WTC11 (cell line): ENCODE data around the gene AARS1. TPM values are rescaled to one million over a fixed set of nuclear protein-coding genes. Genes with fewer than 3 reads are reported as not detected.
"Not testable (repeated sequence)": the region's sequence is repeated elsewhere in the genome, so short reads cannot be mapped to it uniquely, and the experiment has no call there.

Experiments used
- ATAC-seq: fragments of 200-7000 bp; cut with Tn5 transposase; 2 replicates; pipeline ENCODE4 v1.10.0; 2021; ENCODE audit warnings: mild to moderate bottlenecking, moderate library complexity
- CTCF ChIA-PET: fragments of 300-600 bp; sonication (Branson Sonifier 250); formaldehyde crosslinking; loops from one replicate; lab custom pipeline; 2021; ENCODE audit warnings: antibody characterized with exemption; lab: Charles Lee
- POLR2A ChIA-PET: fragments of 350-600 bp; sonication (Branson Sonifier 250); formaldehyde crosslinking; loops from one replicate; lab custom pipeline; 2021; ENCODE audit warnings: antibody characterized with exemption; lab: Charles Lee
- DNase-seq: peaks from one replicate; pipeline ENCODE4 v3.0.0; 2021; ENCODE audit warnings: low spot score
- H3K27ac Mint-ChIP-seq: 2 replicates; pipeline ENCODE4 v1.8.0; 2021; ENCODE audit warnings: mixed read lengths
- H3K27me3 Mint-ChIP-seq: 2 replicates; pipeline ENCODE4 v1.8.0; 2021; ENCODE audit warnings: low read depth, mild to moderate bottlenecking, moderate library complexity, mixed read lengths
- H3K36me3 Mint-ChIP-seq: 2 replicates; pipeline ENCODE4 v1.8.0; 2021; ENCODE audit warnings: mixed read lengths
- H3K4me1 Mint-ChIP-seq: 2 replicates; pipeline ENCODE4 v1.8.0; 2022; ENCODE audit warnings: mixed read lengths
- H3K4me3 Mint-ChIP-seq: 2 replicates; pipeline ENCODE4 v1.8.0; 2021; ENCODE audit warnings: mild to moderate bottlenecking, moderate library complexity, mixed read lengths
- H3K9me3 Mint-ChIP-seq: 2 replicates; pipeline ENCODE4 v1.8.0; 2021; ENCODE audit warnings: mixed read lengths
- ATF1 ChIP-seq: sonication (generic); formaldehyde crosslinking; IDR thresholded peaks from 2 replicates; pipeline ENCODE4 v1.8.1; 2023; ENCODE audit warnings: mild to moderate bottlenecking, moderate library complexity, missing genetic modification reagents
- FOXK1 ChIP-seq: sonication (generic); formaldehyde crosslinking; IDR thresholded peaks from 2 replicates; pipeline ENCODE4 v1.8.0; 2022; ENCODE audit warnings: mild to moderate bottlenecking, moderate library complexity, missing genetic modification reagents
- FOXP1 ChIP-seq: sonication (generic); formaldehyde crosslinking; IDR thresholded peaks from 2 replicates; pipeline ENCODE4 v1.8.0; 2022; ENCODE audit warnings: missing genetic modification reagents, mild to moderate bottlenecking, moderate library complexity, borderline replicate concordance
- IRF2 ChIP-seq: sonication (generic); formaldehyde crosslinking; IDR thresholded peaks from 2 replicates; pipeline ENCODE4 v1.8.0; 2022; ENCODE audit warnings: low read depth, missing genetic modification reagents, borderline replicate concordance
- JAZF1 ChIP-seq: fragments of 250-450 bp; sonication (Bioruptor Pico); IDR thresholded peaks from 2 replicates; pipeline ENCODE4 v1.9.0; 2021; ENCODE audit warnings: moderate library complexity, mild to moderate bottlenecking, inconsistent platforms
- NFYB ChIP-seq: sonication (generic); formaldehyde crosslinking; conservative IDR thresholded peaks from 2 replicates; pipeline ENCODE4 v1.8.0; 2022; ENCODE audit warnings: low read depth, missing genetic modification reagents
- PREB ChIP-seq: sonication (generic); formaldehyde crosslinking; IDR thresholded peaks from 2 replicates; pipeline ENCODE4 v1.8.1; 2022; ENCODE audit warnings: mild to moderate bottlenecking, missing genetic modification reagents, moderate library complexity, borderline replicate concordance
- SP1 ChIP-seq: sonication (generic); formaldehyde crosslinking; conservative IDR thresholded peaks from 2 replicates; pipeline ENCODE4 v1.8.1; 2022; ENCODE audit warnings: missing genetic modification reagents
- TCF7 ChIP-seq: sonication (generic); formaldehyde crosslinking; IDR thresholded peaks from 2 replicates; pipeline ENCODE4 v1.8.0; 2022; ENCODE audit warnings: mild to moderate bottlenecking, low read depth, missing genetic modification reagents, moderate library complexity
- USF1 ChIP-seq: sonication (generic); formaldehyde crosslinking; IDR thresholded peaks from 2 replicates; pipeline ENCODE4 v1.8.0; 2022; ENCODE audit warnings: mild to moderate bottlenecking, missing genetic modification reagents
- ZBTB43 ChIP-seq: sonication (generic); formaldehyde crosslinking; IDR thresholded peaks from 2 replicates; pipeline ENCODE4 v1.8.1; 2023; ENCODE audit warnings: mild to moderate bottlenecking, missing genetic modification reagents
- ZNF219 ChIP-seq: sonication (generic); formaldehyde crosslinking; IDR thresholded peaks from 2 replicates; pipeline ENCODE4 v1.8.0; 2023; ENCODE audit warnings: missing genetic modification reagents, mild to moderate bottlenecking, borderline replicate concordance
- total RNA-seq: library from RNA; stranded (reverse); gene quantifications from 3 replicates; pipeline ENCODE4 v1.2.3, GENCODE V29; 2021
- TF ChIP-seq, protein P1 (sequence below): sonication (generic); formaldehyde crosslinking; IDR thresholded peaks from 2 replicates; pipeline ENCODE4 v1.8.0; 2022; ENCODE audit warnings: mild to moderate bottlenecking, missing genetic modification reagents
- TF ChIP-seq, protein P2 (sequence below): sonication (generic); formaldehyde crosslinking; IDR thresholded peaks from 2 replicates; pipeline ENCODE4 v1.8.1; 2023; ENCODE audit warnings: mild to moderate bottlenecking, moderate library complexity, missing genetic modification reagents

AARS1 gene
- total RNA-seq, 1 experiment from 2014 or later = 214 TPM

GRCh38 chr16:70250748-70251628 is 38.3 kb downstream of the AARS1 start (continued):
- TF ChIP-seq, protein P1, sequence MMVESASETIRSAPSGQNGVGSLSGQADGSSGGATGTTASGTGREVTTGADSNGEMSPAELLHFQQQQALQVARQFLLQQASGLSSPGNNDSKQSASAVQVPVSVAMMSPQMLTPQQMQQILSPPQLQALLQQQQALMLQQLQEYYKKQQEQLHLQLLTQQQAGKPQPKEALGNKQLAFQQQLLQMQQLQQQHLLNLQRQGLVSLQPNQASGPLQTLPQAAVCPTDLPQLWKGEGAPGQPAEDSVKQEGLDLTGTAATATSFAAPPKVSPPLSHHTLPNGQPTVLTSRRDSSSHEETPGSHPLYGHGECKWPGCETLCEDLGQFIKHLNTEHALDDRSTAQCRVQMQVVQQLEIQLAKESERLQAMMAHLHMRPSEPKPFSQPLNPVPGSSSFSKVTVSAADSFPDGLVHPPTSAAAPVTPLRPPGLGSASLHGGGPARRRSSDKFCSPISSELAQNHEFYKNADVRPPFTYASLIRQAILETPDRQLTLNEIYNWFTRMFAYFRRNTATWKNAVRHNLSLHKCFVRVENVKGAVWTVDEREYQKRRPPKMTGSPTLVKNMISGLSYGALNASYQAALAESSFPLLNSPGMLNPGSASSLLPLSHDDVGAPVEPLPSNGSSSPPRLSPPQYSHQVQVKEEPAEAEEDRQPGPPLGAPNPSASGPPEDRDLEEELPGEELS (CRISPR knock-in tag) = peak; percentile 93
- TF ChIP-seq NFYB (CRISPR knock-in tag) (no peak; the same call in 1 of the 2 replicates), TCF7 (CRISPR knock-in tag) (peak; percentile 85; the same call in 1 of the 2 replicates), FOXP1 (CRISPR knock-in tag) (peak; percentile 85), IRF2 (CRISPR knock-in tag) (peak; percentile 72; the same call in 1 of the 2 replicates), ZNF219 (CRISPR knock-in tag) (0 out of 2 replicates have a peak, but pooled peaks have one; percentile 50), SP1 (CRISPR knock-in tag) (0 out of 2 replicates have a peak, but pooled peaks have one; percentile 51), FOXK1 (CRISPR knock-in tag) (peak; percentile 79), ATF1 (peak; percentile 63; the same call in 1 of the 2 replicates), PREB (peak; percentile 67; the same call in 1 of the 2 replicates), JAZF1 (no peak), USF1 (CRISPR knock-in tag) (no peak), ZBTB43 (peak; percentile 76)
- TF ChIP-seq, protein P2, sequence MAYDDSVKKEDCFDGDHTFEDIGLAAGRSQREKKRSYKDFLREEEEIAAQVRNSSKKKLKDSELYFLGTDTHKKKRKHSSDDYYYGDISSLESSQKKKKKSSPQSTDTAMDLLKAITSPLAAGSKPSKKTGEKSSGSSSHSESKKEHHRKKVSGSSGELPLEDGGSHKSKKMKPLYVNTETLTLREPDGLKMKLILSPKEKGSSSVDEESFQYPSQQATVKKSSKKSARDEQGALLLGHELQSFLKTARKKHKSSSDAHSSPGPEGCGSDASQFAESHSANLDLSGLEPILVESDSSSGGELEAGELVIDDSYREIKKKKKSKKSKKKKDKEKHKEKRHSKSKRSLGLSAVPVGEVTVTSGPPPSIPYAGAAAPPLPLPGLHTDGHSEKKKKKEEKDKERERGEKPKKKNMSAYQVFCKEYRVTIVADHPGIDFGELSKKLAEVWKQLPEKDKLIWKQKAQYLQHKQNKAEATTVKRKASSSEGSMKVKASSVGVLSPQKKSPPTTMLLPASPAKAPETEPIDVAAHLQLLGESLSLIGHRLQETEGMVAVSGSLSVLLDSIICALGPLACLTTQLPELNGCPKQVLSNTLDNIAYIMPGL = peak; percentile 28

- POLR2A ChIA-PET, H3K4me1 Mint-ChIP-seq, CTCF ChIA-PET, H3K9me3 Mint-ChIP-seq, H3K27ac Mint-ChIP-seq, ATAC-seq, H3K27me3 Mint-ChIP-seq, DNase-seq: not testable (repeated sequence)
- H3K4me3 Mint-ChIP-seq = peak overlapping the region; percentile 77
- peaks cover 22% of the 10 kb centered on the region for H3K36me3 Mint-ChIP-seq
Measured at GRCh38 chr16:70249697-70250096, 39.6 kb downstream of the AARS1 start.

DNA sequence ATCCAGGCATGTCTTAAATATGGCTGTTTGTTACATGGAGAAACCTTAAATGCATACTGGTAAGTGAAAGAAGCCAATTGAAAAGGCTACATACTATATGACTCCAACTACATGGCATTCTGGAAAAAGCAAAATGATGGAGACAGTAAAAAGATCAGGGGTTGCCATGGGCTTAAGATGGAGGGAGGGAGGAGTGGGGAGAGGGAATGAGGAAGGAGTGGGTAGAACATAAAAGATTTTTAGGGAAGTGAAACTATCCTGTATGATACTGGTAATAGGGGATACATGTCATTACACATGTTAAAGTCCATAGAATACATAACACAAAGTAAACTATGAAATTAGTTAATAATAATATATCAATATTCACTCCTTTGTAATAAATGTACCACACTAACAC is 50.5 kb downstream of the AARS1 start:
- H3K4me3 Mint-ChIP-seq, CTCF ChIA-PET, DNase-seq, ATAC-seq, H3K27me3 Mint-ChIP-seq, POLR2A ChIA-PET, H3K27ac Mint-ChIP-seq, H3K9me3 Mint-ChIP-seq, H3K4me1 Mint-ChIP-seq: not testable (repeated sequence)
- peaks cover 18% of the 10 kb centered on the region for H3K36me3 Mint-ChIP-seq

DNA sequence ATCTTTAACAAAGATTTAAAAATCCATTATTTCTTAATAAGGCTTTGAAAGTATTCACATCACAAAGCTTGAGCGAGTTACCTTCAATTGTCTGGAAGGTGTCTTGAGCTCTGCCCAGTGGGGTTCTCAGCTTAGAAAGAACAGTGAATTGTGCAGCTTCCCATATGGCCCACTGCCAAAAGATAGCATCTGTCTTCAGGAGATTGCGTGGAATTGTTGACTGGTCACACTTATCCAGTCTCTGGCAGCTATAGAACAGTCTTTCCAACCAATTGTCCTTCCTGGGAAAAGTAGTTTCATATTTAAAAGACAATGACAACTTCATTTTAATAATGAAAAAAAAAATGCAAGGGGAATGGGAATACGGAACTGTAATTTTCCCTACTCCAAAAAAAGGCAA is 57.5 kb downstream of the AARS1 start:
- H3K27ac Mint-ChIP-seq, H3K27me3 Mint-ChIP-seq, DNase-seq, ATAC-seq, H3K4me1 Mint-ChIP-seq, H3K9me3 Mint-ChIP-seq, CTCF ChIA-PET, H3K4me3 Mint-ChIP-seq, POLR2A ChIA-PET: not testable (repeated sequence)
- H3K36me3 Mint-ChIP-seq = peaks cover 37% of the 10 kb centered on the region

- H3K4me1 Mint-ChIP-seq, CTCF ChIA-PET, H3K27ac Mint-ChIP-seq, H3K9me3 Mint-ChIP-seq, DNase-seq, ATAC-seq, H3K4me3 Mint-ChIP-seq, H3K27me3 Mint-ChIP-seq, POLR2A ChIA-PET: not testable (repeated sequence)
- H3K36me3 Mint-ChIP-seq = peaks cover 39% of the 10 kb centered on the region
Measured at GRCh38 chr16:70226024-70226423, 63.3 kb downstream of the AARS1 start.

DNA sequence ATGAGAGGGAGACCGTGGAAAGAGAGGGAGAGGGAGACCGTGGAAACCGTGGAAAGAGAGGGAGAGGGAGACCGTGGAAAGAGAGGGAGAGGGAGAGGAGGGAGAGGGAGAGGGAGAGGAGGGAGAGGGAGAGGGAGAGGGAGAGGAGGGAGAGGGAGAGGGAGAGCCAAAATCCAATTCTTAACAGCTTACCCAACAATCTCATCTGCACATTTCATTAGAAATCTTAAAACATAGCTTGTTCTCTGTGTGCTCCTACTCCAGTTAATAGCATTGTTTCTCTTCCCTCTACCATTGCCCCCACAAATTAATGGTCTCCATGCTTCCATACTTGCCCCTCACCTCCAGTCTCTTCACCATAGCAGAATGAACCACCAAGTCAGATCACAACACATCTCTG is 63.9 kb downstream of the AARS1 start:
- H3K4me3 Mint-ChIP-seq, H3K9me3 Mint-ChIP-seq, CTCF ChIA-PET, ATAC-seq, H3K27me3 Mint-ChIP-seq, DNase-seq, H3K4me1 Mint-ChIP-seq, H3K27ac Mint-ChIP-seq, POLR2A ChIA-PET: not testable (repeated sequence)
- H3K36me3 Mint-ChIP-seq = peaks cover 36% of the 10 kb centered on the region
